ENCODE data around the gene MOG.

The MOG gene

DNA sequence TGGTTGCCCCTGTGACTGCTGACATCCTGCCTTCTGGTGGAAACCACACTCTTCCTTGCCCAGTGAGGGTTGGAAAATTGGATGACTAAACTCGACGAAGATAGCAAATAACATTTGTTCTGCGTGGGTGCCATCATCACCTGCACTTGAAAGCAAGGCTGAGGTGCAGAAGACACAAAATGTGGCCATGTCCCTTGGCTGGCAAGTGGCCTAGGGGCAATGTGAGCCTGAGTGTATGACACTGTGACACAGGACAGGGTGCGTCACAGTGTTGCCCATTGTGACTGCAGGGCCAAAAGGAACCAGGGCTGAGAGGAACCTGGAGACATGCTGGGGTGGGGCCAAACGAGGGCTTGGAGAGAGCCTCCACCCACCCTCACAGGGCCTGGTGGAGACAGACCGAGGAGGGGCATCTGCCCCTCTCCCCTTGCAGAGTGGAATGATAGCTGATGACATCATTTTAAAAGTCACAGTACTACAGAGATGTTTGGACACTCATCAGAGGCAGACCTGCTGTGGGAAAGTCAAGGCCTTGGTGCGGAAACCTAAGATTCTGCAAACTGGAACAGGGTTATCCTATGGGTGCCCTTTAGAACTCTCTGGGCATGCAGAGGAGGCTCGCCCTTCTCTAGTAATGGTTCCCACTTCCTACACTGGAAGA, 53.5 kb downstream of the MOG start:
- Histone ChIP-seq H3K27me3 (ENCODE audit: insufficient read depth, poor library complexity, severe bottlenecking) (peaks cover 5% of the 10 kb centered on the region), H3K4me3 (replicated peaks; ENCODE audit: insufficient read depth, low read length) (no peak overlapping the region), H3K27ac (replicated peaks) (no peak overlapping the region)
- no peak for DNase-seq (ENCODE audit: low read depth in 1 of 2, low spot score in 1 of 2)
- TF ChIP-seq GABPA (IDR thresholded peaks at IDR 0.05; ENCODE audit: low read depth): no peak
- TF ChIP-seq POLR2AphosphoS5 (IDR thresholded peaks at IDR 0.05; ENCODE audit: low read depth): no peak
- TF ChIP-seq SPI1 (IDR thresholded peaks at IDR 0.05; ENCODE audit: borderline replicate concordance, low read depth): no peak
- TF ChIP-seq, protein P1, sequence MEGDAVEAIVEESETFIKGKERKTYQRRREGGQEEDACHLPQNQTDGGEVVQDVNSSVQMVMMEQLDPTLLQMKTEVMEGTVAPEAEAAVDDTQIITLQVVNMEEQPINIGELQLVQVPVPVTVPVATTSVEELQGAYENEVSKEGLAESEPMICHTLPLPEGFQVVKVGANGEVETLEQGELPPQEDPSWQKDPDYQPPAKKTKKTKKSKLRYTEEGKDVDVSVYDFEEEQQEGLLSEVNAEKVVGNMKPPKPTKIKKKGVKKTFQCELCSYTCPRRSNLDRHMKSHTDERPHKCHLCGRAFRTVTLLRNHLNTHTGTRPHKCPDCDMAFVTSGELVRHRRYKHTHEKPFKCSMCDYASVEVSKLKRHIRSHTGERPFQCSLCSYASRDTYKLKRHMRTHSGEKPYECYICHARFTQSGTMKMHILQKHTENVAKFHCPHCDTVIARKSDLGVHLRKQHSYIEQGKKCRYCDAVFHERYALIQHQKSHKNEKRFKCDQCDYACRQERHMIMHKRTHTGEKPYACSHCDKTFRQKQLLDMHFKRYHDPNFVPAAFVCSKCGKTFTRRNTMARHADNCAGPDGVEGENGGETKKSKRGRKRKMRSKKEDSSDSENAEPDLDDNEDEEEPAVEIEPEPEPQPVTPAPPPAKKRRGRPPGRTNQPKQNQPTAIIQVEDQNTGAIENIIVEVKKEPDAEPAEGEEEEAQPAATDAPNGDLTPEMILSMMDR (IDR thresholded peaks at IDR 0.05; ENCODE audit: insufficient read depth, low read length): no peak
- TF ChIP-seq, protein P2, sequence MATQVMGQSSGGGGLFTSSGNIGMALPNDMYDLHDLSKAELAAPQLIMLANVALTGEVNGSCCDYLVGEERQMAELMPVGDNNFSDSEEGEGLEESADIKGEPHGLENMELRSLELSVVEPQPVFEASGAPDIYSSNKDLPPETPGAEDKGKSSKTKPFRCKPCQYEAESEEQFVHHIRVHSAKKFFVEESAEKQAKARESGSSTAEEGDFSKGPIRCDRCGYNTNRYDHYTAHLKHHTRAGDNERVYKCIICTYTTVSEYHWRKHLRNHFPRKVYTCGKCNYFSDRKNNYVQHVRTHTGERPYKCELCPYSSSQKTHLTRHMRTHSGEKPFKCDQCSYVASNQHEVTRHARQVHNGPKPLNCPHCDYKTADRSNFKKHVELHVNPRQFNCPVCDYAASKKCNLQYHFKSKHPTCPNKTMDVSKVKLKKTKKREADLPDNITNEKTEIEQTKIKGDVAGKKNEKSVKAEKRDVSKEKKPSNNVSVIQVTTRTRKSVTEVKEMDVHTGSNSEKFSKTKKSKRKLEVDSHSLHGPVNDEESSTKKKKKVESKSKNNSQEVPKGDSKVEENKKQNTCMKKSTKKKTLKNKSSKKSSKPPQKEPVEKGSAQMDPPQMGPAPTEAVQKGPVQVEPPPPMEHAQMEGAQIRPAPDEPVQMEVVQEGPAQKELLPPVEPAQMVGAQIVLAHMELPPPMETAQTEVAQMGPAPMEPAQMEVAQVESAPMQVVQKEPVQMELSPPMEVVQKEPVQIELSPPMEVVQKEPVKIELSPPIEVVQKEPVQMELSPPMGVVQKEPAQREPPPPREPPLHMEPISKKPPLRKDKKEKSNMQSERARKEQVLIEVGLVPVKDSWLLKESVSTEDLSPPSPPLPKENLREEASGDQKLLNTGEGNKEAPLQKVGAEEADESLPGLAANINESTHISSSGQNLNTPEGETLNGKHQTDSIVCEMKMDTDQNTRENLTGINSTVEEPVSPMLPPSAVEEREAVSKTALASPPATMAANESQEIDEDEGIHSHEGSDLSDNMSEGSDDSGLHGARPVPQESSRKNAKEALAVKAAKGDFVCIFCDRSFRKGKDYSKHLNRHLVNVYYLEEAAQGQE (IDR thresholded peaks at IDR 0.05; ENCODE audit: insufficient replicate concordance, low read depth): no peak

DNA sequence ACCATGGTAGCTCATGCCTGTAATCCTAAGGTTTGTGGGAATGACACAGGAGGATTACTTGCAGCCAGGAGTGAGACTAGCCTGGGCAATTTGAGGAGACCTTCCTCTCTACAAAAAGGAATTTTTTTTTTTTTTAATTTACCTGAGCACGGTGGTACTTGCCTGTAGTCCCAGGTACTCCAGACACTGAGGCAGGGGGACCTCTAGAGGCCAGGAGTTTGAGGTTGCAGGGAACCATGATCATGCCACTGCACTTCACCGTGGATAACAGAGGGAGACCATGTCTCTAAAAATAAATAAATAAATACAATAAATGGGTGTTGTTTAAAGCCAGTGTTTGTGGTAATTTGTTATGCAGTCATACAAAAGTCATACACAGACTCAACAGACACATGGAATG, 64.0 kb downstream of the MOG start:
- no peak for DNase-seq (ENCODE audit: low read depth in 1 of 2, low spot score in 1 of 2)
- Histone ChIP-seq H3K27me3 (ENCODE audit: insufficient read depth, poor library complexity, severe bottlenecking) (peaks cover 12% of the 10 kb centered on the region), H3K4me3 (replicated peaks; ENCODE audit: insufficient read depth, low read length) (no peak overlapping the region), H3K27ac (replicated peaks) (no peak overlapping the region)
- TF ChIP-seq GABPA (IDR thresholded peaks at IDR 0.05; ENCODE audit: low read depth): no peak
- TF ChIP-seq POLR2AphosphoS5 (IDR thresholded peaks at IDR 0.05; ENCODE audit: low read depth): no peak
- TF ChIP-seq, protein P2 (IDR thresholded peaks at IDR 0.05; ENCODE audit: insufficient replicate concordance, low read depth): no peak

All from HL-60 (cell line).